Trophoblast cell (in vitro differentiated cells and primary cell): ENCODE measurements around the gene CCDC57.

Experiments
- DNase-seq, 2 donors: peaks; one replicate each; pipeline ENCODE4 v3.0.0-alpha.2; 2016
- H2AFZ ChIP-seq: 2 replicates; pipeline ENCODE4 v1.6.1; 2013; ENCODE audit warnings: low read length, moderate library complexity, mild to moderate bottlenecking; ENCODE audit not compliant: insufficient read depth, poor library complexity
- H2AK5ac ChIP-seq: 2 replicates; pipeline ENCODE4 v1.6.1; 2013; ENCODE audit warnings: mild to moderate bottlenecking, low read length
- H2BK120ac ChIP-seq: 2 replicates; pipeline ENCODE4 v1.6.1; 2013; ENCODE audit warnings: low read length, mild to moderate bottlenecking, moderate library complexity; ENCODE audit not compliant: insufficient read depth, poor library complexity
- H2BK12ac ChIP-seq: 2 replicates; pipeline ENCODE4 v1.6.1; 2013; ENCODE audit warnings: mild to moderate bottlenecking, low read length, moderate library complexity
- H2BK5ac ChIP-seq: 2 replicates; pipeline ENCODE4 v1.6.1; 2013; ENCODE audit warnings: low read length, low read depth, moderate library complexity, mild to moderate bottlenecking; ENCODE audit not compliant: poor library complexity
- H3K14ac ChIP-seq: 2 replicates; pipeline ENCODE4 v1.6.1; 2013; ENCODE audit warnings: mild to moderate bottlenecking, low read length
- H3K18ac ChIP-seq: 2 replicates; pipeline ENCODE4 v1.6.1; 2013; ENCODE audit warnings: mild to moderate bottlenecking, low read length
- H3K23ac ChIP-seq: 2 replicates; pipeline ENCODE4 v1.6.1; 2013; ENCODE audit warnings: low read length
- H3K27ac ChIP-seq: 2 replicates; pipeline ENCODE4 v1.5.1; 2013; ENCODE audit warnings: low read depth, mild to moderate bottlenecking, inconsistent platforms, low read length, moderate library complexity
- H3K27me3 ChIP-seq: 2 replicates; pipeline ENCODE4 v1.6.1; 2013; ENCODE audit warnings: inconsistent platforms, mild to moderate bottlenecking, low read length, moderate library complexity; ENCODE audit not compliant: insufficient read depth
- H3K36me3 ChIP-seq, 2 experiments: 1 replicate in 1 of 2; 2 replicates in 1 of 2; pipeline ENCODE4 v1.6.1; 2013; ENCODE audit warnings: low read length in 2 of 2, mild to moderate bottlenecking in 2 of 2, moderate library complexity in 1 of 2; ENCODE audit not compliant: insufficient read depth in 2 of 2, control insufficient read depth in 1 of 2
- H3K4ac ChIP-seq: 2 replicates; pipeline ENCODE4 v1.6.1; 2013; ENCODE audit warnings: low read depth, mild to moderate bottlenecking, low read length, moderate library complexity
- H3K4me1 ChIP-seq, 2 experiments: 1 replicate in 1 of 2; 2 replicates in 1 of 2; pipeline ENCODE4 v1.6.1; 2013; ENCODE audit warnings: low read length in 2 of 2, mild to moderate bottlenecking in 2 of 2, moderate library complexity in 1 of 2; ENCODE audit not compliant: insufficient read depth in 2 of 2, control insufficient read depth in 1 of 2
- H3K4me2 ChIP-seq: 2 replicates; pipeline ENCODE4 v1.6.1; 2013; ENCODE audit warnings: inconsistent platforms, mild to moderate bottlenecking, low read length, moderate library complexity
- H3K4me3 ChIP-seq: 2 replicates; pipeline ENCODE4 v1.5.1; 2013; ENCODE audit warnings: mild to moderate bottlenecking, low read depth, low read length, inconsistent platforms
- H3K79me1 ChIP-seq: one replicate; pipeline ENCODE4 v1.6.1; 2013; ENCODE audit warnings: low read length
- H3K79me2 ChIP-seq: 2 replicates; pipeline ENCODE4 v1.6.1; 2013; ENCODE audit warnings: low read length, mild to moderate bottlenecking; ENCODE audit not compliant: control insufficient read depth, insufficient read depth, poor library complexity
- H3K9ac ChIP-seq: 2 replicates; pipeline ENCODE4 v1.6.1; 2013; ENCODE audit warnings: mild to moderate bottlenecking, low read length
- H3K9me3 ChIP-seq: 2 replicates; pipeline ENCODE4 v1.6.1; 2013; ENCODE audit warnings: low read depth, mild to moderate bottlenecking, control low read depth, inconsistent platforms, low read length; ENCODE audit not compliant: insufficient read depth
- H4K12ac ChIP-seq: 2 replicates; pipeline ENCODE4 v1.6.1; 2013; ENCODE audit warnings: low read depth, mild to moderate bottlenecking, low read length, moderate library complexity
- H4K8ac ChIP-seq: 2 replicates; pipeline ENCODE4 v1.6.1; 2013; ENCODE audit warnings: low read depth, mild to moderate bottlenecking, low read length, moderate library complexity
- H4K91ac ChIP-seq: one replicate; pipeline ENCODE4 v1.6.1; 2013; ENCODE audit warnings: low read depth, mild to moderate bottlenecking, low read length, moderate library complexity
- WGBS: extraction: QIAGEN DNeasy Blood & Tissue Kit; methylation state at CpG from one replicate; pipeline ENCODE4 v1.1.7; 2013; ENCODE audit warnings: missing lambda C conversion rate; ENCODE audit not compliant: insufficient read length, insufficient coverage; ENCODE audit errors: extremely low coverage; 5-methylcytosine and 5-hydroxymethylcytosine counted together

CCDC57 gene

DNA sequence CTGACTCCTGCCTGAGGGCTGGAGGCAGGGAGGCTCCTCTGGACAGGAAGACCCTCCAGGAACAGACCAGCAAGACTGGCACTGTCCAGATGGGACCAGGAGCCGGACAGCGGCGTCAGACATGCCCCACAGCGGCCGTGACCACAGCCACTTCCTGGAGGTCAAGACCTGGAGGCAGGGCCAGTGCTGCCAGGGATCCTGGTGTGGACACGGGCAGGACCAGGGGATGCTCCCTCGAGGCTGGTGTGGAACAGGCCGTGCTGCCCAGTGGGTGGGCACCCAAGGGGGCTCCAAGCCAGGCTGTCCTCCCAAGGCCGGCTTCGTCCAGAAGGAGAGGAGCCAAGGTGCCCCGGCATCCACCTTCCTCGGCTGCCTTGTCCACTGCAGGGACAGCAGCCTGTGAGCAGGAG lies 4.5 kb upstream of the CCDC57 start:
- Histone ChIP-seq H3K18ac (peak overlapping the region; percentile 51), H3K4me1 (peaks cover 21 to 27% of the 10 kb centered on the region in 2 experiments), H3K27me3 (no peaks in the 10 kb centered on the region), H2AK5ac (peak overlapping the region; percentile 90), H3K4ac (peak overlapping the region; percentile 41), H3K36me3 (no peaks in the 10 kb centered on the region), H3K9ac (no peak overlapping the region), H3K79me2 (peaks cover 8% of the 10 kb centered on the region), H3K4me3 (no peak overlapping the region), H3K14ac (peak overlapping the region; percentile 59), H2BK120ac (peak overlapping the region; percentile 87), H2BK12ac (peak overlapping the region; percentile 93), H2AFZ (peak overlapping the region; percentile 2), H3K4me2 (no peak overlapping the region), H3K79me1 (peaks cover 28% of the 10 kb centered on the region), H4K91ac (peak overlapping the region; percentile 97), H4K12ac (peak overlapping the region; percentile 6), H3K27ac (peak overlapping the region; percentile 42), H3K9me3 (no peaks in the 10 kb centered on the region), H3K23ac (no peak overlapping the region), H4K8ac (peak overlapping the region; percentile 75), H2BK5ac (peak overlapping the region; percentile 58)
- DNase-seq: peak in 1 of 2 donors; percentile 39
- WGBS: no CpG with 5 or more reads among the region's 12 CpGs

DNA sequence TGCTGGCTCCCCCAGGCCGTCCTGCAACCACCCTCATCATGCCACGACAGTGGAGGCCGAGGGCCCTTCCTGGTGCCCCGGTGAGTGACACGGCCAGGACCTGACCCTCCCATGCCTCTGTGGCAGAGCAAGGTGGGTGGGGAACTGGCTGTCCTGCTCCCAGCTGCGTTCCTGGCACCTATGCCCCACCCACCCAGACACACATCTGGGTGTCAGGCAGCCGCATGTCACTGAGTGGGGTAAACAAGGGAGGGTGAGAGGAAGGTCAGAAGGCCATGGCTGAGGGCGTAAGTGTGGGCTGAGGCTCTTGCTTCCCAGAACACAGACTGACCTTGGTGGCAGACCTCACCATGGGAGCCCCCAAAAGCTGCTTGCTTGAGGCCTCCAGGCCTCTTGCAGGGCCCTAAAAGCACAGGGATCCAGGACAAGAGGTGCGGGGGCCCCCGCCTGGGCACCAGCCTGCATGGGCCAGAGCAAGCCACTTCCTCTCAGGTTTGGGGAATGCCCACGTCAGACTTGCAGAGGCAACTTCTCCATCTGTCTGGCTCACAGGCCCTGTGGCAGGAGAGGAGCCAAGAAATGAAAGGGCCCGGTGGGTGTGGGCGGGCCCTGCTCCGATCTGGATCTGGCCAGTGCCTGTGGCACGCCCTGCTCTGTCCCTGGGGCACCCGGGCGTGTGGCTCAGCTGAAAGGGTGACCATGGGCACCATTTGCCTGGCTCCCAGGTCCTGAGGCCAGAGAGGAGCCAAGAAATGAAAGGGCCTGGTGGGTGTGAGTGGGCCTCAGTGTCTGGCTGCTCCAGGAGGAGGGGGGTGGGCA lies 3.9 kb upstream of the CCDC57 start:
- H2BK12ac ChIP-seq: peak overlapping the region; percentile 93
- H3K9me3 ChIP-seq: no peaks in the 10 kb centered on the region
- H2BK120ac ChIP-seq: peak overlapping the region; percentile 87
- peak overlapping the region; percentile 90 for H2AK5ac ChIP-seq
- no peak overlapping the region for H3K9ac ChIP-seq
- H4K12ac ChIP-seq: peak overlapping the region; percentile 6
- H4K8ac ChIP-seq: peak overlapping the region; percentile 75
- H2AFZ ChIP-seq: no peak overlapping the region
- H3K4me1 ChIP-seq: peaks cover 23 to 28% of the 10 kb centered on the region in 2 experiments
- no peak overlapping the region for H3K4me3 ChIP-seq
- peak overlapping the region; percentile 42 for H3K27ac ChIP-seq
- peak overlapping the region; percentile 41 for H3K4ac ChIP-seq
- DNase-seq: peak; percentile 74 to 77
- H3K18ac ChIP-seq: peak overlapping the region; percentile 51
- H4K91ac ChIP-seq: peak overlapping the region; percentile 97
- no peak overlapping the region for H3K4me2 ChIP-seq
- H3K23ac ChIP-seq: no peak overlapping the region
- peak overlapping the region; percentile 58 for H2BK5ac ChIP-seq
- no peaks in the 10 kb centered on the region for H3K36me3 ChIP-seq
- H3K79me2 ChIP-seq: peaks cover 8% of the 10 kb centered on the region
- peaks cover 30% of the 10 kb centered on the region for H3K79me1 ChIP-seq
- H3K14ac ChIP-seq: peak overlapping the region; percentile 59
- no CpG with 5 or more reads among the region's 17 CpGs for WGBS
- H3K27me3 ChIP-seq: no peaks in the 10 kb centered on the region

DNA sequence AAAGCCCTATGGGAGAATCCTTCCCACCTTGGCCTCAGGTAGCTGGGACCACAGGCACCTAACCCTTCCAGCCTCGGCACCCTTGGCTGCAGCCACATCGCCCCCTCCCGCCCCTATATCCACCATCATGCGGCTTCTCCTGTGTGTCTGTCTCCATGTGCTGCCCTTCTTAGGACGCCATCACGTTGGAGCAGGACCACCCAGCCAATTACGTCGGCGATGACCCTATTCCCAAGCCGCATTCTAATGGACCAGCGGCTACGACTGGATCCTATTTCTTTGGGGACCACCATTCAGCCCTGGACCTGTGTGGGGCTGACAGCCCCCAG lies 3.3 kb upstream of the CCDC57 start:
- Histone ChIP-seq H3K18ac (no peak overlapping the region), H3K36me3 (no peaks in the 10 kb centered on the region), H3K4me2 (no peak overlapping the region), H3K4me1 (peaks cover 23 to 29% of the 10 kb centered on the region in 2 experiments), H2AK5ac (peak overlapping the region; percentile 8), H3K79me1 (peaks cover 30% of the 10 kb centered on the region), H3K9ac (no peak overlapping the region), H3K9me3 (no peaks in the 10 kb centered on the region), H3K14ac (peak overlapping the region; percentile 59), H2BK120ac (peak overlapping the region; percentile 5), H2AFZ (no peak overlapping the region), H4K12ac (no peak overlapping the region), H3K4ac (no peak overlapping the region), H3K27ac (no peak overlapping the region), H4K91ac (peak overlapping the region; percentile 97), H2BK12ac (peak overlapping the region; percentile 93), H3K27me3 (no peaks in the 10 kb centered on the region), H4K8ac (no peak overlapping the region), H3K79me2 (peaks cover 8% of the 10 kb centered on the region), H3K23ac (no peak overlapping the region), H3K4me3 (no peak overlapping the region), H2BK5ac (peak overlapping the region; percentile 5)
- no CpG with 5 or more reads among the region's 12 CpGs for WGBS
- DNase-seq: no peak

DNA sequence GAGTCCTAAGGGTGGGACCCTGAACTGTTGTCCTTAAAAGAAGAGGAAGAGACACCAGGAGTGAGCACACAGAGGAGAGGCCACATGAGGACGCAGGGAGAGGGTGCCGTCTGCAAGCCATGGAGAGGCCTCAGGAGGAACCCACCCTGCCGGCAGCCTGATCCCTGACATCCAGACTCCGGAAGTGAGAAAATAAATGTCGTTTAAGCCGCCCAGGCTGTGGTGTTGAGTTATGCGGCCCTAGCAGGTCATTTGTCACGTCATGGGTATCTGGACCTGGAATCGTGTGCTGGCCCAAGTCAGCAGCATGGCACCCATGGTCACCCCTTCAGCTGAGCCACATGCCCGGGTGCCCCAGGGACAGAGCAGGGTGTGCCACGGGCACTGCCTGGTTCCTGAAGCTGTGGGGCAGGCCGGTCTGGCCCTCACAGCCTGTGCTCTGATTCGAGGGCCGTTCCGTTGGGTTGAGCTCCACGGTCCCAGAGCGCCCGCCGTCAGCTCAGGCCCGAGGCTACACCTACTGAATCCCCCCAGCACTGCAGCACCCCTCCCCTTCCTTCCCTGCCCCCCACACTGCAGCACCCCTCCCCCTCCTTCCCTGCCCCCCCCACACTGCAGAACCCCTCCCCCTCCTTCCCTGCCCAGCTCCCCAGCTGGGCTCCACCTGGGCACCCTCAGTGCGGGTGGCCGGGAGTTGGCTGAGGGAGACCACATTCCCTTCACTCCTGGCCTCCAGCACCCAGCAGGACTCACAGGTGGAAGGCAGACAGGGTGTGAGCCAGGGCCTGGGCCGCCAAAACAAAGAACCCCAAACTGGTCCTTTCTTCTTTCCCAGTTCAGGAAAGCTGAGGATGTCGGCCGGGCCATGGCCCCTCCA lies 2.7 kb upstream of the CCDC57 start:
- Histone ChIP-seq H3K4me1 (peaks cover 23 to 29% of the 10 kb centered on the region in 2 experiments), H2AFZ (no peak overlapping the region), H4K91ac (peak overlapping the region; percentile 97), H3K27me3 (no peaks in the 10 kb centered on the region), H3K36me3 (no peaks in the 10 kb centered on the region), H3K79me2 (peaks cover 8% of the 10 kb centered on the region), H3K18ac (no peak overlapping the region), H2BK120ac (no peak overlapping the region), H3K27ac (no peak overlapping the region), H3K4ac (no peak overlapping the region), H3K9me3 (no peaks in the 10 kb centered on the region), H3K9ac (no peak overlapping the region), H3K79me1 (peaks cover 30% of the 10 kb centered on the region), H4K8ac (no peak overlapping the region), H4K12ac (peak overlapping the region; percentile 25), H3K4me2 (no peak overlapping the region), H2BK12ac (peak overlapping the region; percentile 56), H2AK5ac (peak overlapping the region; percentile 30), H3K23ac (no peak overlapping the region), H3K4me3 (no peak overlapping the region), H2BK5ac (no peak overlapping the region), H3K14ac (no peak overlapping the region)
- no CpG with 5 or more reads among the region's 25 CpGs for WGBS
- DNase-seq: peak; percentile 68 to 76
